Measurements from ENCODE around the gene RAPSN. TPM values are rescaled to one million over a fixed set of nuclear protein-coding genes. Genes with fewer than 3 reads are reported as not detected.
A peak's percentile ranks its signal among the peaks of the same experiment; 100 is the strongest.

The RAPSN gene
- total and polyA plus RNA-seq, 5 donors from 2014 or later = 1.7 TPM; not detected in 4

DNA sequence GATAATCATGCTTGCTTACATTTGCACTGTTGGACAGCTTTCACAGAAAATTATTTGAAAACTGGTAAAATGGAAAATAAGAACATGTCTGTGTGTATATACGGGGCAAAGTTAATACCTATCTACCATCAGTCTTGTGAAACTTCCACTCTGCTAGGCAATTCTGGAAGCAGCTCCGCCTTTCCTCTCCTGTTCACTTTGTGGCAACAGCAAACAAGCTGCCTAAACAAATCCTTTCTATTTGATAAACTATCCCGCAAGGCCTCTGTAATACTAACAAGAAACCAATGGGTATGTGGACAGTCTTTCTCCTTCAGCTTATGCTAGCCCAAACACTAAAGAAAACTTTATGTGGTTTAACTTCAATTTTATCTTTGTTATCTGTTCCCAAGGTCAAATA lies 39.2 kb upstream of the RAPSN start:
- no peak for ATAC-seq (ENCODE audit: low read depth in 2 of 2)
- H3K4me1 Mint-ChIP-seq = peaks cover 11 to 27% (median 20%) of the 10 kb centered on the region in 4 donors
- no peaks in the 10 kb centered on the region for H3K27me3 Mint-ChIP-seq
- peak overlapping the region in 1 of 3 donors; percentile 32 for H3K27ac Mint-ChIP-seq
- Histone ChIP-seq H3K27ac (ENCODE audit: insufficient read depth, low read length, poor library complexity, severe bottlenecking) (no peak overlapping the region), H3K4me1 (ENCODE audit: control insufficient read depth, insufficient read depth, low read length, poor library complexity, severe bottlenecking) (no peaks in the 10 kb centered on the region), H3K4me3 (ENCODE audit: low read depth, low read length) (no peak overlapping the region), H3K9me3 (ENCODE audit: control insufficient read depth in 2 of 2, low read length in 2 of 2) (no peaks in the 10 kb centered on the region), H3K36me3 (ENCODE audit: control insufficient read depth, insufficient read depth, low read length) (peaks cover 61% of the 10 kb centered on the region), H3K27me3 (ENCODE audit: control insufficient read depth, insufficient read depth, low read length) (no peaks in the 10 kb centered on the region)
- H3K9me3 Mint-ChIP-seq = no peaks in the 10 kb centered on the region
- H3K4me3 Mint-ChIP-seq = no peak overlapping the region
- no peak for DNase-seq
- H3K36me3 Mint-ChIP-seq = peaks cover 39% of the 10 kb centered on the region

DNA sequence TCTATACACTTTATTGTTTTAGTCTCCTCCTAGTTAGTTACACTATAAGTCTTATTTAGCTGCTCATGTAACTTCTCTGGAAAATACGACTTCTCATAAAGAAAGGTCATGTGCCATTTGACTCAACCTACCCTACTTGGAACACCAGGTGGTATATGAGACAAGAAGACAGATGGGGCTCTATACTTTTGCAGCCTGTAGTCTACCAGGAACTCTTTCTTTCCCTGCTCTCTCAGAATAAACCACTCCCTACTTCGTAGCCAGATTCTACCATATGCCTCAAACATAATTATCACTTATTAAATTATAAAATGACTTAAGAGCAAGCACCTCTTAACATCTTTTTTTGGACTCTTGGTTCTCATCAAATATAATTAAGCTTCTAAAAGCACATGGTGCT lies 38.5 kb upstream of the RAPSN start:
- peaks cover 6 to 27% (median 17%) of the 10 kb centered on the region in 4 donors for H3K4me1 Mint-ChIP-seq
- no peaks in the 10 kb centered on the region for H3K4me1 ChIP-seq (ENCODE audit: control insufficient read depth, insufficient read depth, low read length, poor library complexity, severe bottlenecking)
- H3K27me3 ChIP-seq (ENCODE audit: control insufficient read depth, insufficient read depth, low read length) = no peaks in the 10 kb centered on the region
- DNase-seq = no peak
- H3K36me3 ChIP-seq (ENCODE audit: control insufficient read depth, insufficient read depth, low read length) = peaks cover 65% of the 10 kb centered on the region
- H3K36me3 Mint-ChIP-seq = peaks cover 39% of the 10 kb centered on the region
- no peak overlapping the region for H3K27ac Mint-ChIP-seq
- H3K4me3 ChIP-seq (ENCODE audit: low read depth, low read length) = no peak overlapping the region
- no peaks in the 10 kb centered on the region for H3K9me3 ChIP-seq (ENCODE audit: control insufficient read depth in 2 of 2, low read length in 2 of 2)
- no peak overlapping the region for H3K27ac ChIP-seq (ENCODE audit: insufficient read depth, low read length, poor library complexity, severe bottlenecking)
- no peaks in the 10 kb centered on the region for H3K27me3 Mint-ChIP-seq
- H3K9me3 Mint-ChIP-seq = no peaks in the 10 kb centered on the region
- peak overlapping the region in 1 of 4 donors; percentile 27 for H3K4me3 Mint-ChIP-seq
- ATAC-seq (ENCODE audit: low read depth in 2 of 2) = no peak

DNA sequence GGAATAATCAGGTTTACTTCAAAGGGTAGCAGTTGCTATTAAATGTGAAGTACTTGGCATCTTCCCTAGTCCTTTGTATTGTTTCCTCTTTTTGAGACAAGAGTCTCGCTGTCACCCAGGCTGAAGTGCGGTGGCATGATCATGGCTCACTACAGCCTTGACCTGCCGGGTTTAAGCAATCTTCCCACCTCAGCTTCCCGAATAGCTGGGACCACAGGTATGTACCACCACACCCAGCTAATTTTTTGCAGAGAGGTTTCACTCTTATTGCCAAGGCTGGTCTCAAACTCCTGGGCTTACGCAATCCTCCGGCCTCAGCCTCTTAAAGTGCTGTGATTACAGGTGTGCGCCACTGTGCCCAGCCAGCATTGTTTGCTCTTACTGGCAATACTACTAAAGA lies 36.2 kb upstream of the RAPSN start:
- Mint-ChIP-seq H3K27ac (no peak overlapping the region), H3K4me1 (peaks cover 6 to 18% (median 10%) of the 10 kb centered on the region in 4 donors), H3K9me3 (no peaks in the 10 kb centered on the region), H3K4me3 (no peak overlapping the region), H3K27me3 (no peaks in the 10 kb centered on the region), H3K36me3 (peaks cover 48% of the 10 kb centered on the region)
- Histone ChIP-seq H3K9me3 (ENCODE audit: control insufficient read depth in 2 of 2, low read length in 2 of 2) (no peaks in the 10 kb centered on the region), H3K27me3 (ENCODE audit: control insufficient read depth, insufficient read depth, low read length) (no peaks in the 10 kb centered on the region), H3K36me3 (ENCODE audit: control insufficient read depth, insufficient read depth, low read length) (peaks cover 85% of the 10 kb centered on the region), H3K27ac (ENCODE audit: insufficient read depth, low read length, poor library complexity, severe bottlenecking) (no peak overlapping the region), H3K4me1 (ENCODE audit: control insufficient read depth, insufficient read depth, low read length, poor library complexity, severe bottlenecking) (no peaks in the 10 kb centered on the region), H3K4me3 (ENCODE audit: low read depth, low read length) (no peak overlapping the region)
- ATAC-seq (ENCODE audit: low read depth in 2 of 2) = no peak
- DNase-seq = no peak

DNA sequence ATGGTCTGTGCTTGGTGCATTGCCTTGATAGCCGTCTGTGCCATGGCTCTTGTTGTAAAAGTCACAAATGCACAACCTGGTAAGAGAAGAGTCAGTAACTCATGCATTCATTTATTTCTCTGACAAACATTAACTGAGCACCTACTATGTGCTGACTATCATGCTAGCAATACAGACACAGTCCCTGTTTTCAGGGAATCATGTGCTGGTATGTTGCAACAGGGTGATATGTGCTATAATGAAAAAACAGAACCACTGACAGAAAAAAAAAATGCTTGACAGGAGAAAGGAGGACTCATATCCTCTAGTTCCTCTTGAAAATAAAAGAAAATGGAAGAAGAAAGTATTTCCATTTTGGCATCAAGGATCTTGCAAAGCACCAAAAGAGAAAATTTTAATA lies 34.5 kb upstream of the RAPSN start:
- no peak overlapping the region for H3K4me3 ChIP-seq (ENCODE audit: low read depth, low read length)
- no peaks in the 10 kb centered on the region for H3K9me3 ChIP-seq (ENCODE audit: control insufficient read depth in 2 of 2, low read length in 2 of 2)
- H3K4me1 Mint-ChIP-seq = peaks cover 0 to 11% (median 7%) of the 10 kb centered on the region in 4 donors
- H3K36me3 Mint-ChIP-seq = peaks cover 61% of the 10 kb centered on the region
- H3K27ac ChIP-seq (ENCODE audit: insufficient read depth, low read length, poor library complexity, severe bottlenecking) = no peak overlapping the region
- ATAC-seq (ENCODE audit: low read depth in 2 of 2) (no peak), DNase-seq (no peak)
- H3K36me3 ChIP-seq (ENCODE audit: control insufficient read depth, insufficient read depth, low read length) = peaks cover 90% of the 10 kb centered on the region
- no peaks in the 10 kb centered on the region for H3K9me3 Mint-ChIP-seq
- no peaks in the 10 kb centered on the region for H3K4me1 ChIP-seq (ENCODE audit: control insufficient read depth, insufficient read depth, low read length, poor library complexity, severe bottlenecking)
- H3K4me3 Mint-ChIP-seq = no peak overlapping the region
- H3K27ac Mint-ChIP-seq = peak overlapping the region in 1 of 3 donors; percentile 17
- H3K27me3 Mint-ChIP-seq = no peaks in the 10 kb centered on the region
- no peaks in the 10 kb centered on the region for H3K27me3 ChIP-seq (ENCODE audit: control insufficient read depth, insufficient read depth, low read length)

DNA sequence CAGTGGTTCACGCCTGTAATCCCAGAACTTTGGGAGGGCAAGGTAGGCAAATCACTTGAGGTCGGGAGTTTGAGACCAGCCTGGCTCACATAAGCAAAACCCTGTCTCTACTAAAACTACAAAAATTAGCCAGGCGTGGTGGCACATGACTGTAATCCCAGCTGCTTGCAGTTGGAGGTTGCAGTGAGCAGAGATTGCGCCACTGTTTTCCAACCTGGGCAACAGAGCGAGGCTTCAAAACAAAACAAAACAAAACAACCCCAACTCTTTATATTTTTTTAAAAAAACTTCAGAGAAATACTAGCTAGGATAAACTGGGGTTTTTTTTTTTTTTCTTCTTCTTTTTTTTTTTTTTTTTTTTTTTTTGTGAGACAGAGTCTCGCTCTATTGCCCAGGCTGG lies 31.8 kb upstream of the RAPSN start:
- Histone ChIP-seq H3K36me3 (ENCODE audit: control insufficient read depth, insufficient read depth, low read length) (peaks cover 92% of the 10 kb centered on the region), H3K4me3 (ENCODE audit: low read depth, low read length) (no peak overlapping the region), H3K4me1 (ENCODE audit: control insufficient read depth, insufficient read depth, low read length, poor library complexity, severe bottlenecking) (no peaks in the 10 kb centered on the region), H3K27ac (ENCODE audit: insufficient read depth, low read length, poor library complexity, severe bottlenecking) (no peak overlapping the region), H3K27me3 (ENCODE audit: control insufficient read depth, insufficient read depth, low read length) (no peaks in the 10 kb centered on the region), H3K9me3 (ENCODE audit: control insufficient read depth in 2 of 2, low read length in 2 of 2) (no peaks in the 10 kb centered on the region)
- H3K36me3 Mint-ChIP-seq = peaks cover 49% of the 10 kb centered on the region
- H3K4me1 Mint-ChIP-seq = peaks cover 0 to 10% (median 3%) of the 10 kb centered on the region in 4 donors
- H3K9me3 Mint-ChIP-seq = no peaks in the 10 kb centered on the region
- H3K27me3 Mint-ChIP-seq = no peaks in the 10 kb centered on the region
- DNase-seq = no peak
- no peak for ATAC-seq (ENCODE audit: low read depth in 2 of 2)
- H3K4me3 Mint-ChIP-seq = no peak overlapping the region
- no peak overlapping the region for H3K27ac Mint-ChIP-seq

DNA sequence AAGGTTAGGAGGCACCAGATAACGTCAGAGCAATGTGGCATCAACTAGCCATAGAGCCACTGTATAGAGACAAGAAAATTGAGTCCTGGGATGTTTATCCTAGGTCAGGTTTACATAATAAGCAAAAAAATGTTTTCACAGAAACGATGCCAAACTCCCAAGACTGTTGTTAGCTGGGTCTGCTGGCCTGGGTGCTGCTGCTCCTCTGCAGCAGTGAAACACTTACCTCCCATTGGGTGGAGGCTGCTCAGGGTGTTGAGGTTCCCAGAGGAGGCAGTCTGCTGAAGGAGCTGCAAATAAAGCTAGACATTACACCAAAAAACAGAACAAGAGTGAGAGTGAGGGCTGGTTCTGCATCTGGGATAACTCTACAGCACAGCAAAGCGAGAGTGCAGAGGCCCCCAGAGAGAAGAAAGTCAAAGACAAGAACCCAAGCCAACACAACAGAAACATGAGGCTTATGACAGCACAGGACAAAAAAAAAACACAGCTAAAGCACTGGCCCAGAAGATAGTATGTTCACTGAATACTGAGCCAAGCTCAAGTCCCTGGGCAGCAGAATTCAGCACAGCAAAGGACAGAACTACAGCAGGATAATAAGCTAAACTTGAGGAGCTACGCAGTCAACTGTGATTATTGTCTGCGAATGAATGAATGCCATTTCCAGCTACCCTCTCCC lies 29.9 kb upstream of the RAPSN start:
- Histone ChIP-seq H3K4me3 (ENCODE audit: low read depth, low read length) (no peak overlapping the region), H3K36me3 (ENCODE audit: control insufficient read depth, insufficient read depth, low read length) (peaks cover 95% of the 10 kb centered on the region), H3K27ac (ENCODE audit: insufficient read depth, low read length, poor library complexity, severe bottlenecking) (no peak overlapping the region), H3K4me1 (ENCODE audit: control insufficient read depth, insufficient read depth, low read length, poor library complexity, severe bottlenecking) (no peaks in the 10 kb centered on the region), H3K27me3 (ENCODE audit: control insufficient read depth, insufficient read depth, low read length) (no peaks in the 10 kb centered on the region), H3K9me3 (ENCODE audit: control insufficient read depth in 2 of 2, low read length in 2 of 2) (no peaks in the 10 kb centered on the region)
- Mint-ChIP-seq H3K36me3 (peaks cover 47% of the 10 kb centered on the region), H3K4me1 (peaks cover 0 to 19% (median 5%) of the 10 kb centered on the region in 4 donors), H3K27ac (no peak overlapping the region), H3K4me3 (no peak overlapping the region), H3K9me3 (no peaks in the 10 kb centered on the region), H3K27me3 (no peaks in the 10 kb centered on the region)
- DNase-seq (no peak), ATAC-seq (ENCODE audit: low read depth in 2 of 2) (no peak)

DNA sequence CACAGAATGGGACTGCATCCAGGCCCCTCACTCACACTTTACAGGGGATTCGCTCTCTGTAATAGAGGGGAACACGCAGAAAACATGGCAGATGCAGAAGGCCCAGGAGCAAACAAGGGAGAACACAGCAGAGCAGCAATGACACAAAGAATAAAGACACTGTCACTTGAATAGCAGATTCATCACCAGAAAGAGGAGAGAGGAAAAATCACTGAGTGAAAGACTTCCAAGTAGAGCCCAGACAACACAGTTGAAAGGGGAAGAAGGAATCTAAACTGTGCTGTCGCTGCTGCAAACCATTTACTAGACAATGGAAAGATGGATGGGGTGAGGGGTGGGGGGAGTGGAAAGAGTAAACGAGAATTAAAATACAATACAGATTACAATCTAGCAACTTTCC lies 28.8 kb upstream of the RAPSN start:
- ATAC-seq (ENCODE audit: low read depth in 2 of 2) = no peak
- peaks cover 49% of the 10 kb centered on the region for H3K36me3 Mint-ChIP-seq
- peaks cover 0 to 19% (median 2%) of the 10 kb centered on the region in 4 donors for H3K4me1 Mint-ChIP-seq
- Histone ChIP-seq H3K27me3 (ENCODE audit: control insufficient read depth, insufficient read depth, low read length) (no peaks in the 10 kb centered on the region), H3K9me3 (ENCODE audit: control insufficient read depth in 2 of 2, low read length in 2 of 2) (no peaks in the 10 kb centered on the region), H3K4me1 (ENCODE audit: control insufficient read depth, insufficient read depth, low read length, poor library complexity, severe bottlenecking) (no peaks in the 10 kb centered on the region), H3K4me3 (ENCODE audit: low read depth, low read length) (no peak overlapping the region), H3K36me3 (ENCODE audit: control insufficient read depth, insufficient read depth, low read length) (peaks cover 95% of the 10 kb centered on the region), H3K27ac (ENCODE audit: insufficient read depth, low read length, poor library complexity, severe bottlenecking) (no peak overlapping the region)
- DNase-seq = no peak
- H3K4me3 Mint-ChIP-seq = no peak overlapping the region
- H3K9me3 Mint-ChIP-seq = no peaks in the 10 kb centered on the region
- H3K27ac Mint-ChIP-seq = peak overlapping the region in 1 of 3 donors; percentile 54
- no peaks in the 10 kb centered on the region for H3K27me3 Mint-ChIP-seq

DNA sequence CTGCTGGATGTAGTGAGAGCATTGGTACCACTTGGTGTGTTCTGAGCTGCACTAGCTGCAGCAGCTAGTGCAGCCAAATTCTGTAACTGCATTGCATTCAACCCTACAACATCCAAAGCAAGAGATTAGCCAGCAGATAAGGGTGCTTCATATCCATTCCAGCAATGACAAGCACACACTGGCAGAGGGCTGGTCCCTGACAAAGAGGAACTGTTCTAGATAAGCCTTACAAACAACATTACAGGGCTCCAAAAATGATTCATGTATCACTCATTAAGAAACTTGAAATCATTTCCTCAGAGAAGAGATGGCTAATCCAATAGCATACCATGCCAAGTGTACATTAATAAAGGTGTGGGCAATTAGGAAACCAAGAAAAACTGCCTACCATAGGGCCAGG lies 28.4 kb upstream of the RAPSN start:
- DNase-seq (peak in 1 of 3 donors; percentile 10), ATAC-seq (ENCODE audit: low read depth in 2 of 2) (no peak)
- Histone ChIP-seq H3K4me1 (ENCODE audit: control insufficient read depth, insufficient read depth, low read length, poor library complexity, severe bottlenecking) (no peaks in the 10 kb centered on the region), H3K27me3 (ENCODE audit: control insufficient read depth, insufficient read depth, low read length) (no peaks in the 10 kb centered on the region), H3K27ac (ENCODE audit: insufficient read depth, low read length, poor library complexity, severe bottlenecking) (no peak overlapping the region), H3K36me3 (ENCODE audit: control insufficient read depth, insufficient read depth, low read length) (peaks cover 95% of the 10 kb centered on the region), H3K9me3 (ENCODE audit: control insufficient read depth in 2 of 2, low read length in 2 of 2) (no peaks in the 10 kb centered on the region), H3K4me3 (ENCODE audit: low read depth, low read length) (no peak overlapping the region)
- H3K4me1 Mint-ChIP-seq = peaks cover 0 to 19% (median 2%) of the 10 kb centered on the region in 4 donors
- no peaks in the 10 kb centered on the region for H3K27me3 Mint-ChIP-seq
- H3K4me3 Mint-ChIP-seq = no peak overlapping the region
- H3K9me3 Mint-ChIP-seq = no peaks in the 10 kb centered on the region
- peak overlapping the region in 1 of 3 donors; percentile 54 for H3K27ac Mint-ChIP-seq
- peaks cover 49% of the 10 kb centered on the region for H3K36me3 Mint-ChIP-seq
